Neuronal stem cell (in vitro differentiated cells): ENCODE measurements around the gene EIF4G3.
"Not testable (repeated sequence)": the region's sequence is repeated elsewhere in the genome, so short reads cannot be mapped to it uniquely, and the experiment has no call there.

Source experiments
- DNase-seq: peaks from one replicate; pipeline ENCODE4 v3.0.0-alpha.2; 2013; ENCODE audit warnings: low spot score
- H2AFZ ChIP-seq: one replicate; pipeline ENCODE4 v1.6.1; 2013; ENCODE audit warnings: mild to moderate bottlenecking, low read length, inconsistent platforms
- H2AK5ac ChIP-seq: 2 replicates; pipeline ENCODE4 v1.6.1; 2013; ENCODE audit warnings: low read depth, mild to moderate bottlenecking, inconsistent platforms, low read length, moderate library complexity, mixed read lengths
- H2BK120ac ChIP-seq: 2 replicates; pipeline ENCODE4 v1.6.1; 2013; ENCODE audit warnings: low read depth, mild to moderate bottlenecking, inconsistent platforms, low read length, moderate library complexity, mixed read lengths
- H2BK12ac ChIP-seq: one replicate; pipeline ENCODE4 v1.6.1; 2013; ENCODE audit warnings: low read length, inconsistent platforms
- H2BK15ac ChIP-seq: 2 replicates; pipeline ENCODE4 v1.6.1; 2013; ENCODE audit warnings: mild to moderate bottlenecking, low read length, inconsistent platforms, mixed read lengths
- H2BK5ac ChIP-seq: one replicate; pipeline ENCODE4 v1.6.1; 2013; ENCODE audit warnings: inconsistent platforms, mild to moderate bottlenecking, low read length, moderate library complexity
- H3K14ac ChIP-seq: one replicate; pipeline ENCODE4 v1.6.1; 2013; ENCODE audit warnings: low read length, inconsistent platforms
- H3K18ac ChIP-seq: 2 replicates; pipeline ENCODE4 v1.6.1; 2013; ENCODE audit warnings: low read length, inconsistent platforms
- H3K23ac ChIP-seq: 2 replicates; pipeline ENCODE4 v1.6.1; 2013; ENCODE audit warnings: low read depth, mild to moderate bottlenecking, mixed read lengths, low read length, inconsistent platforms; ENCODE audit not compliant: poor library complexity
- H3K27ac ChIP-seq: replicated peaks from 3 replicates; pipeline ENCODE4 v1.5.1; 2013; ENCODE audit warnings: low read length, inconsistent platforms
- H3K27me3 ChIP-seq, 3 experiments: 2 replicates each; pipeline ENCODE4 v1.6.1; 2013; ENCODE audit warnings: low read length in 3 of 3, mild to moderate bottlenecking in 2 of 3, inconsistent platforms in 1 of 3, low read depth in 1 of 3, mixed read lengths in 1 of 3, moderate library complexity in 1 of 3; ENCODE audit not compliant: control insufficient read depth in 3 of 3, insufficient read depth in 3 of 3
- H3K36me3 ChIP-seq, 2 donors: replicated peaks in 1 of 2; 2 replicates each; pipeline ENCODE4 v1.6.1; 2013; ENCODE audit warnings: low read length in 2 of 2; ENCODE audit not compliant: control insufficient read depth in 2 of 2, insufficient read depth in 2 of 2
- H3K4ac ChIP-seq: 2 replicates; pipeline ENCODE4 v1.6.1; 2013; ENCODE audit warnings: inconsistent platforms, mild to moderate bottlenecking, low read length, moderate library complexity
- H3K4me1 ChIP-seq, 2 donors: 1 replicate in 1 of 2; 2 replicates in 1 of 2; pipeline ENCODE4 v1.6.1; 2013; ENCODE audit warnings: low read length in 2 of 2, low read depth in 1 of 2; ENCODE audit not compliant: control insufficient read depth in 2 of 2, insufficient read depth in 1 of 2
- H3K4me2 ChIP-seq: one replicate; pipeline ENCODE4 v1.6.1; 2013; ENCODE audit warnings: mild to moderate bottlenecking, low read length, inconsistent platforms; ENCODE audit not compliant: insufficient read depth, poor library complexity, severe bottlenecking
- H3K4me3 ChIP-seq, 2 donors: 2 replicates each; pipeline ENCODE4 v1.5.1; 2013; ENCODE audit warnings: low read length in 2 of 2, mild to moderate bottlenecking in 2 of 2, inconsistent platforms in 1 of 2, moderate library complexity in 1 of 2
- H3K79me1 ChIP-seq: one replicate; pipeline ENCODE4 v1.6.1; 2013; ENCODE audit warnings: low read depth, mild to moderate bottlenecking, inconsistent platforms, low read length, moderate library complexity
- H3K9ac ChIP-seq: one replicate; pipeline ENCODE4 v1.6.1; 2013; ENCODE audit warnings: mild to moderate bottlenecking, low read depth, low read length, inconsistent platforms; ENCODE audit not compliant: poor library complexity
- H3K9me3 ChIP-seq, 2 donors: replicated peaks in 1 of 2; 2 replicates each; pipeline versions ENCODE3 to v1.6.1; 2013; ENCODE audit warnings: low read length in 2 of 2, mild to moderate bottlenecking in 2 of 2, inconsistent platforms in 1 of 2, low read depth in 1 of 2, mixed read lengths in 1 of 2, moderate library complexity in 1 of 2; ENCODE audit not compliant: control insufficient read depth in 2 of 2, insufficient read depth in 1 of 2
- H4K8ac ChIP-seq: one replicate; pipeline ENCODE4 v1.6.1; 2013; ENCODE audit warnings: low read depth, mild to moderate bottlenecking, inconsistent platforms, low read length, moderate library complexity
- H4K91ac ChIP-seq: one replicate; pipeline ENCODE4 v1.6.1; 2013; ENCODE audit warnings: low read length, low read depth, mild to moderate bottlenecking, inconsistent platforms; ENCODE audit not compliant: poor library complexity
- WGBS, 2 donors: extraction: QIAGEN DNeasy Blood & Tissue Kit; methylation state at CpG; one replicate each; pipeline ENCODE4 v1.1.7; 2013; ENCODE audit warnings: missing lambda C conversion rate in 2 of 2, mixed read lengths in 1 of 2; ENCODE audit not compliant: insufficient read length in 2 of 2, insufficient replicate concordance in 1 of 2; ENCODE audit errors: extremely low coverage in 2 of 2; 5-methylcytosine and 5-hydroxymethylcytosine counted together

Gene EIF4G3

GRCh38 chr1:21192284-21192683 lies 15.6 kb upstream of the EIF4G3 start:
- Histone ChIP-seq H3K27ac (no peak overlapping the region), H2BK15ac (no peak overlapping the region), H3K4me2 (no peak overlapping the region), H2BK12ac (no peak overlapping the region), H3K4me3 (no peak overlapping the region), H3K36me3 (no peaks in the 10 kb centered on the region), H4K8ac (no peak overlapping the region), H4K91ac (no peak overlapping the region), H3K4me1 (peaks cover 0 to 17% of the 10 kb centered on the region in 2 donors), H3K4ac (no peak overlapping the region), H2AK5ac (no peak overlapping the region), H3K18ac (no peak overlapping the region), H2AFZ (peak overlapping the region; percentile 17), H3K79me1 (no peaks in the 10 kb centered on the region), H3K27me3 (peaks cover 0 to 10% (median 0%) of the 10 kb centered on the region in 3 experiments), H3K9me3 (no peaks in the 10 kb centered on the region), H3K14ac (no peak overlapping the region), H3K23ac (no peak overlapping the region), H2BK120ac (no peak overlapping the region), H2BK5ac (no peak overlapping the region), H3K9ac (no peak overlapping the region)
- no peak for DNase-seq
- WGBS, 2 donors = no CpG with 5 or more reads among the region's 5 CpGs

- not testable (repeated sequence) for H2BK15ac ChIP-seq, DNase-seq, H3K23ac ChIP-seq, H2BK5ac ChIP-seq, H3K14ac ChIP-seq, H3K9me3 ChIP-seq, H3K18ac ChIP-seq, H3K79me1 ChIP-seq, H4K91ac ChIP-seq, H3K4me3 ChIP-seq, H3K4ac ChIP-seq, H3K4me2 ChIP-seq, H4K8ac ChIP-seq, H2BK120ac ChIP-seq, H2AFZ ChIP-seq, H2BK12ac ChIP-seq, H2AK5ac ChIP-seq, H3K9ac ChIP-seq, H3K27ac ChIP-seq, H3K36me3 ChIP-seq
- Histone ChIP-seq H3K4me1 (peaks cover 0 to 17% of the 10 kb centered on the region in 2 donors), H3K27me3 (peaks cover 0 to 10% (median 0%) of the 10 kb centered on the region in 3 experiments)
- WGBS, 2 donors = no CpG with 5 or more reads among the region's 2 CpGs
These were observed 14.1 kb upstream of the EIF4G3 start for GRCh38 chr1:21190771-21191170.

- Histone ChIP-seq H3K27me3 (peaks cover 0 to 10% (median 0%) of the 10 kb centered on the region in 3 experiments), H2BK5ac (no peak overlapping the region), H3K9me3 (no peaks in the 10 kb centered on the region), H3K27ac (no peak overlapping the region), H3K18ac (no peak overlapping the region), H3K23ac (no peak overlapping the region), H3K4me1 (peaks cover 0 to 16% of the 10 kb centered on the region in 2 donors), H3K4me3 (no peak overlapping the region), H3K14ac (no peak overlapping the region), H2BK15ac (no peak overlapping the region), H3K79me1 (no peaks in the 10 kb centered on the region), H2BK12ac (no peak overlapping the region), H4K91ac (no peak overlapping the region), H3K4me2 (no peak overlapping the region), H2AFZ (no peak overlapping the region), H3K9ac (no peak overlapping the region), H3K36me3 (no peaks in the 10 kb centered on the region), H4K8ac (no peak overlapping the region), H2BK120ac (no peak overlapping the region), H2AK5ac (no peak overlapping the region), H3K4ac (no peak overlapping the region)
- no CpG with 5 or more reads among the region's 1 CpG for WGBS, 2 donors
- DNase-seq = no peak
These were observed 13.3 kb upstream of the EIF4G3 start for GRCh38 chr1:21189906-21190500.

- no peak overlapping the region for H2AK5ac ChIP-seq
- no peak for DNase-seq
- H3K4me3 ChIP-seq = no peak overlapping the region
- WGBS, 2 donors = no CpG with 5 or more reads among the region's 3 CpGs
- H3K27me3 ChIP-seq = peaks cover 0 to 10% (median 0%) of the 10 kb centered on the region in 3 experiments
- H3K27ac ChIP-seq = no peak overlapping the region
- H3K4me2 ChIP-seq = no peak overlapping the region
- H3K14ac ChIP-seq = no peak overlapping the region
- H3K9ac ChIP-seq = no peak overlapping the region
- no peaks in the 10 kb centered on the region for H3K36me3 ChIP-seq
- no peaks in the 10 kb centered on the region for H3K79me1 ChIP-seq
- no peak overlapping the region for H2BK12ac ChIP-seq
- H4K8ac ChIP-seq = no peak overlapping the region
- no peak overlapping the region for H3K18ac ChIP-seq
- H3K23ac ChIP-seq = no peak overlapping the region
- no peak overlapping the region for H2AFZ ChIP-seq
- no peak overlapping the region for H4K91ac ChIP-seq
- H2BK120ac ChIP-seq = no peak overlapping the region
- H3K4me1 ChIP-seq = peaks cover 0 to 14% of the 10 kb centered on the region in 2 donors
- no peak overlapping the region for H3K4ac ChIP-seq
- H3K9me3 ChIP-seq = no peaks in the 10 kb centered on the region
- H2BK15ac ChIP-seq = no peak overlapping the region
- no peak overlapping the region for H2BK5ac ChIP-seq
These were observed 12.7 kb upstream of the EIF4G3 start for GRCh38 chr1:21189421-21189820.
